ENCODE results near the gene BNIP2. TPM values are rescaled to one million over a fixed set of nuclear protein-coding genes. Genes with fewer than 3 reads are reported as not detected.

The BNIP2 gene
- polyA plus RNA-seq, 1 experiment, result 25.3 TPM

GRCh38 chr15:59616379-59616778 lies 72.7 kb downstream of the BNIP2 start:
- H3K4me3 ChIP-seq (ENCODE audit: low read depth, low read length), result no peak overlapping the region

GRCh38 chr15:59615661-59616060 lies 73.5 kb downstream of the BNIP2 start:
- Histone ChIP-seq H3K36me3 (ENCODE audit: control insufficient read depth, insufficient read depth, low read length) (no peaks in the 10 kb centered on the region), H3K27me3 (ENCODE audit: control insufficient read depth, insufficient read depth, low read length) (peaks cover 3% of the 10 kb centered on the region; the same call in 1 of the 2 replicates), H3K4me3 (ENCODE audit: low read depth, low read length) (no peak overlapping the region)
- ChIA-PET CTCF (no interaction called here), POLR2A (no interaction called here)
- TF ChIP-seq CTCF (IDR thresholded peaks at IDR 0.05; ENCODE audit: insufficient read depth, low read depth, low read length), result no peak
- DNase-seq (ENCODE audit: low read depth), result no peak

More at GRCh38 chr15:59616379-59616778, 72.7 kb downstream of the BNIP2 start:
- TF ChIP-seq CTCF (IDR thresholded peaks at IDR 0.05; ENCODE audit: insufficient read depth, low read depth, low read length), result no peak
- ChIA-PET POLR2A (no interaction called here), CTCF (no interaction called here)
- H3K36me3 ChIP-seq (ENCODE audit: control insufficient read depth, insufficient read depth, low read length), result no peaks in the 10 kb centered on the region
- peaks cover 3% of the 10 kb centered on the region; the same call in 1 of the 2 replicates for H3K27me3 ChIP-seq (ENCODE audit: control insufficient read depth, insufficient read depth, low read length)
- DNase-seq (ENCODE audit: low read depth), result no peak

- CTCF ChIA-PET, result interaction anchor here (0.7 to 1.1 kb wide), 3 partner anchors 10 to 1664 kb away, joined by 3 read pairs; no protein-coding TSS in a partner anchor
- POLR2A ChIA-PET, result no interaction called here
- Histone ChIP-seq H3K27me3 (ENCODE audit: control insufficient read depth, insufficient read depth, low read length) (peaks cover 3% of the 10 kb centered on the region; the same call in 1 of the 2 replicates), H3K4me3 (ENCODE audit: low read depth, low read length) (no peak overlapping the region), H3K36me3 (ENCODE audit: control insufficient read depth, insufficient read depth, low read length) (no peaks in the 10 kb centered on the region)
- no peak for TF ChIP-seq CTCF (IDR thresholded peaks at IDR 0.05; ENCODE audit: insufficient read depth, low read depth, low read length)
- no peak for DNase-seq (ENCODE audit: low read depth)
Observed at GRCh38 chr15:59614153-59614552, 75.0 kb downstream of the BNIP2 start.

GRCh38 chr15:59611276-59612260 lies 77.6 kb downstream of the BNIP2 start, which contains the start of gene GCNT3:
Gene GCNT3, plus strand, starts transcription at chr15:59611783. Its CDS starts 6,456 bp downstream, at chr15:59618239.
- no peak for TF ChIP-seq CTCF (IDR thresholded peaks at IDR 0.05; ENCODE audit: insufficient read depth, low read depth, low read length)
- ChIA-PET POLR2A (no interaction called here), CTCF (interaction anchor here (0.7 to 0.8 kb wide), 3 partner anchors 15 to 113 kb away, joined by 3 to 5 read pairs (median 3); no protein-coding TSS in a partner anchor)
- H3K27me3 ChIP-seq (ENCODE audit: control insufficient read depth, insufficient read depth, low read length), result peaks cover 3% of the 10 kb centered on the region; the same call in 1 of the 2 replicates
- H3K36me3 ChIP-seq (ENCODE audit: control insufficient read depth, insufficient read depth, low read length), result no peaks in the 10 kb centered on the region
- no peak within 1 kb of the TSS for H3K4me3 ChIP-seq (ENCODE audit: low read depth, low read length)
- no peak for DNase-seq (ENCODE audit: low read depth)

All from BJ (cell line).